Measurements from ENCODE around the gene LRRC7.

GRCh38 chr1:69976896-69977295 is 409.2 kb downstream of the LRRC7 start:
- TF ChIP-seq CTCF (IDR thresholded peaks at IDR 0.05; ENCODE audit: borderline replicate concordance, extremely low read depth, low read length, poor library complexity, severe bottlenecking) (no peak), EZH2 (IDR thresholded peaks at IDR 0.05; ENCODE audit: borderline replicate concordance, low read depth, low read length, severe bottlenecking) (no peak)

All from DND-41 (cell line).